ENCODE results near the gene PLPPR2.
"Not testable (repeated sequence)": the region's sequence is repeated elsewhere in the genome, so short reads cannot be mapped to it uniquely, and the experiment has no call there.

The PLPPR2 gene

GRCh38 chr19:11377237-11377636 is 22.0 kb downstream of the PLPPR2 start:
- ChIA-PET POLR2A (ENCODE audit: low non-redundant PET) (no interaction called here), CTCF (interaction anchor here (0.6 to 1.3 kb wide), 4 partner anchors 83 to 342 kb away, joined by 3 to 5 read pairs (median 3); no protein-coding TSS in a partner anchor)
- peak; percentile 46 for DNase-seq (ENCODE audit: low spot score)
- H3K27ac ChIP-seq, result peak overlapping the region; percentile 96
- TF ChIP-seq CTCF (conservative IDR thresholded peaks at IDR 0.05; ENCODE audit: low read depth), result no peak

DNA sequence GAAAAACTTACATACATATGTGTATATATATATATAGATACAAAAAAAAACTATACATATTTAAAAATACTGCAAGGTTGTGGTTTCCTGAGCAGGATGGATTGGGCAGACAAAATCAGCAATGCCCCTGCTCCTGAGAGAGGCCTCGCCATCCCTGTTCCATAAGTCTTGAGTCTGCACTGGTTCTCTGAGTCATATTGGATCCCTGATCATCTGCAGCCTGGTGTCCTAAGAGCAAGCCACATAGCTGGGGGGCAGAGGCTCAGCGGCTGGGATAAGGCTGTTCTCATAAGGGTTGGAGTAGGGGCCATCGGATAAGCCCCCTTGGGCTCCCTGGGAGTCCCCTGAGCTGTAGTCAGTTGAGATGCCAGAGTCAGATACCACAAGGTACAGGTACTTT is 22.5 kb downstream of the PLPPR2 start:
- ChIA-PET POLR2A (ENCODE audit: low non-redundant PET) (no interaction called here), CTCF (interaction anchor here (0.7 to 1.2 kb wide), 3 partner anchors 16 to 105 kb away, joined by 3 to 5 read pairs (median 3); no protein-coding TSS in a partner anchor)
- TF ChIP-seq CTCF (conservative IDR thresholded peaks at IDR 0.05; ENCODE audit: low read depth), result no peak
- peak overlapping the region; percentile 96 for H3K27ac ChIP-seq
- DNase-seq (ENCODE audit: low spot score), result no peak

DNA sequence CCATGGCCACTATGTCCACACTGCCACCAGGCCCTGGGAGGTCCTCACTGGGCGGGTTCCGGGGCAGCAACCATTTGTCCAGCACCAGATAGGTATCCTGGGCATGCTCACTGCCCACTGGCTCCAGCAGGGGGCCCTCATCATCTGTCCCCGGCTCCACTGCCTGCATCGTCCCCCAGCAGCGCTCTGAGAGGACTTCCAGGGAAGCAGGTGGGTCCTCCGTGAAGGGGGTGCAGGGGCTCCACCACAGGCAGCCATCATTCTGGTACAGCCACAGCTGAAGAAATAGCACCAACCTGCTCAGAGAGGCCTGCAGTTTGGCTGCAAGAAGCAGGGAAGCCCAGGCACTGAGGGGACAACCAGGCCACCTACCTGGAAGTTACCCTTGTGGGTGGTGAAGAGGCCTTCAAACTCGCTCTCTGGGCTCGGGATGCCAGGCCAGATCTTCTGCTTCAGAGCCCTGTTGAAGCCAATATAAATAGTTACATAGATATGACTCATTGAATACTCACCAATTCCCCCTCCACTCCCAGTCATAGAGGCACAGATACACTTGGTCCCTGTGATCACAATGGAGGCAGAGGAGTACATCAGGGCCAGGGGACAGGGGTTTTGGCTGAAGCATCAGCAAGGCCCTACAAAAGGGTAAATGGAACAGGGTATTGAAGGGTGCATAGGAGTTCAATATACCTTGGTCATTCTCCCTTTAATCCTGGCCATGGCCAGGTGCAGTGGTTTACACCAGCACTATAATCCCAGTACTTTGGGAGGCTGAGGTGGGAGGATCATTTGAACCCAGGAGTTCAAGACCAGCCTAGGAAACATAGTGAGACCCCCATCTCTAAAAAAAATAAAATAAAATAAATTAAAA is 23.3 kb downstream of the PLPPR2 start:
- ChIA-PET POLR2A (ENCODE audit: low non-redundant PET) (no interaction called here), CTCF (interaction anchor here (0.7 kb wide), 1 partner anchor 17 kb away, joined by 3 read pairs; no protein-coding TSS in a partner anchor)
- DNase-seq (ENCODE audit: low spot score), result peak; percentile 89
- peak; percentile 37 for TF ChIP-seq CTCF (conservative IDR thresholded peaks at IDR 0.05; ENCODE audit: low read depth)
- peak overlapping the region; percentile 96 for H3K27ac ChIP-seq

- POLR2A ChIA-PET (ENCODE audit: low non-redundant PET), result not testable (repeated sequence)
- CTCF ChIA-PET, result interaction anchor here (0.6 to 0.7 kb wide), 2 partner anchors 80 to 192 kb away, joined by 3 to 7 read pairs; no protein-coding TSS in a partner anchor
Measured at GRCh38 chr19:11379269-11379845, 24.1 kb downstream of the PLPPR2 start.

DNA sequence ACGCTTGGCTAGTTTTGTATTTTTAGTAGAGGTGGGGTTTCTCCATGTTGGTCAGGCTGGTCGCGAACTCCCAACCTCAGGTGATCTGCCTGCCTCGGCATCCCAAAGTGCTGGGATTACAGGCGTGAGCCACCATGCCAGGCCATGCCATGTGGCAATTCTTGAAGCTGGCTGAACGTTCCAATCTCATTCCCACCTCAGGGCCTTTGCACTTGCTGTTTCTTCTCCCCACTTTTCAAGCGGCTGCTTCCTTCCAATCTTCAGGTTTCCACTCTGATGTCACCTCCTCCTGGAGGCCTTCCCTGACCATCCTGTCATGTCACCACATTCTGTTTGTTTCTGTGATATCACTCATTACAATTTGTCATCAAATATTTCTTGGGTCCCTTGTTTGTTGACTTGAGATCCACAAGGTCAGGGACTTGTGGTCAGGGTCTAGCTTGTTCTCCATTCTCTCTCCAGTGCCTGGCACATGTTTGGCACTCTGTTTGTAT is 24.7 kb downstream of the PLPPR2 start:
- no peak for DNase-seq (ENCODE audit: low spot score)
- no peak for TF ChIP-seq CTCF (conservative IDR thresholded peaks at IDR 0.05; ENCODE audit: low read depth)
- ChIA-PET CTCF (interaction anchor here (0.6 to 1.4 kb wide), 3 partner anchors 67 to 192 kb away, joined by 3 to 7 read pairs (median 4); no protein-coding TSS in a partner anchor), POLR2A (ENCODE audit: low non-redundant PET) (no interaction called here)
- peak overlapping the region; percentile 96 for H3K27ac ChIP-seq

More at GRCh38 chr19:11379269-11379845, 24.1 kb downstream of the PLPPR2 start:
- H3K27ac ChIP-seq, result peak overlapping the region; percentile 96
- not testable (repeated sequence) for DNase-seq (ENCODE audit: low spot score)

DNA sequence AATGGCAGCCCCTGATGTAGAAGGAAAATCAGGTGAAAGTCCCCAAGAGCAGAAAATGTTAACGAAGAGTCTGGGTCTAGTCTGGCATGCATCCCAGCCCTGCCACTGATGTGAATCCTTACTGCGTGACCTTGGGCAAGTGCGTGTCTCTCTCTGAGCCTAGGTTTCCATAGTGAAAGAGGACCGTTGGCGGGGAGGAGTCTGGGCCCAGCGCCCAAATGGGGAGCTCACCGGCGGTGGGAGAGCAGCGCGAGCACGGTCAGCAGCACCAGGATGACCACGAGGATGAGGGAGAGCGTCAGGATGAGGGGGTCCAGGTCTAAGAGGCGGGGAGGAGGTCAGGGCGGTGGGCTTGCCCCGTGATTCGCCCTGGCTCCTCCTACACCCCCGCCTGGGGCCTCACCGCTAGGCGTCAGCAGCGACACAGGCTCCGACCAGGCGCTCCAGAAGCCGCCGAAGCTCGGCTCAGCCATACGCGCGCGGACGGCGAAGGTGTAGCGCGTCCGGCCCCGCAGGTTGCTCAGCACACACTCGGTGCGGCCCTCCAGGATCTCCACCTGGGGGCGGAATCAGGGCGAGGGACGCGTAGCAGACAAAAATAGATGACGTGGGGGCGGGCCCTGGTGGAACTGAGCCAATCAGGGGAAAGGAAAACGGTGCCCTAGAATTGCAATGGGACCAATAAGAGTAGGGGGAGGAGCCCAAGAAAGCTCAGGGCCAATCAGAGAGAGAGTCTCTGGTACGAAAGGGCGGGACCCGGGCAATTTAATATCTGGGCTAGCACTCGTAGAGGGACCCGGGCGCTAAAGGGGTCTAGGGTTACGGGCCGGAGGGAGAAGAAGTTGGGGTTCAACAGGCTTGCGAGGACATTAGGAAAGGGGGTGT is 25.7 kb downstream of the PLPPR2 start:
- POLR2A ChIA-PET (ENCODE audit: low non-redundant PET), result interaction anchor here (0.5 to 1.2 kb wide), 4 partner anchors 36 to 80 kb away, joined by 3 to 7 read pairs (median 4); partner anchors contain the start of genes CCDC159 and TMEM205

More for the DNA sequence above, 25.7 kb downstream of the PLPPR2 start:
- DNase-seq (ENCODE audit: low spot score), result peak; percentile 100
- CTCF ChIA-PET, result interaction anchor here (0.6 to 1.5 kb wide), 18 partner anchors 8 to 391 kb away, joined by 3 to 17 read pairs (median 4); partner anchors contain the start of genes CCDC159, ELAVL3, PRKCSH and RAB3D
- H3K27ac ChIP-seq, result peak overlapping the region; percentile 96
- peak; percentile 87 for TF ChIP-seq CTCF (conservative IDR thresholded peaks at IDR 0.05; ENCODE audit: low read depth)
